ENCODE data around the gene PLBD2.

Gene PLBD2

GRCh38 chr12:113358381-113359132 is at the start of gene PLBD2:
PLBD2 (plus strand) TSS chr12:113358587; CDS start chr12:113358601, 14 bp downstream.
- peak; percentile 96 for DNase-seq

- peak; percentile 18 for DNase-seq
Measured at GRCh38 chr12:113310489-113310888, 47.9 kb upstream of the PLBD2 start.

- DNase-seq: no peak
Measured at GRCh38 chr12:113314121-113314529, 44.3 kb upstream of the PLBD2 start.

GRCh38 chr12:113315358-113315757 is 43.0 kb upstream of the PLBD2 start:
- DNase-seq: no peak

- DNase-seq: no peak
Measured at GRCh38 chr12:113316155-113316554, 42.2 kb upstream of the PLBD2 start.

GRCh38 chr12:113317122-113317521 is 41.3 kb upstream of the PLBD2 start:
- DNase-seq: no peak

- no peak for DNase-seq
Measured at GRCh38 chr12:113318046-113318656, 40.2 kb upstream of the PLBD2 start.

- DNase-seq: no peak
Measured at GRCh38 chr12:113318900-113319628, 39.3 kb upstream of the PLBD2 start.

GRCh38 chr12:113320401-113320800 is 38.0 kb upstream of the PLBD2 start:
- no peak for DNase-seq

GRCh38 chr12:113322343-113322742 is 36.0 kb upstream of the PLBD2 start:
- DNase-seq: no peak

GRCh38 chr12:113325916-113326315 is 32.5 kb upstream of the PLBD2 start:
- no peak for DNase-seq

GRCh38 chr12:113326775-113327395 is 31.5 kb upstream of the PLBD2 start:
- no peak for DNase-seq

GRCh38 chr12:113328368-113328889 is 30.0 kb upstream of the PLBD2 start:
- no peak for DNase-seq

GRCh38 chr12:113329022-113329790 is 29.2 kb upstream of the PLBD2 start:
- DNase-seq: no peak

- no peak for DNase-seq
Measured at GRCh38 chr12:113329791-113330417, 28.5 kb upstream of the PLBD2 start.

GRCh38 chr12:113330505-113330904 is 27.9 kb upstream of the PLBD2 start:
- no peak for DNase-seq

- DNase-seq: no peak
Measured at GRCh38 chr12:113332688-113333417, 25.5 kb upstream of the PLBD2 start.

- DNase-seq: no peak
Measured at GRCh38 chr12:113333418-113333750, 25.0 kb upstream of the PLBD2 start.

- DNase-seq: no peak
Measured at GRCh38 chr12:113333877-113334785, 24.3 kb upstream of the PLBD2 start.

Data from NCI-H2171 treated with DMSO at 0.1 percent for 48 hours (cell line).